Stimulated activated CD8-positive, alpha-beta memory T cell treated with anti-CD3 and anti-CD28 coated beads, Interleukin-15, amount 100 ng/mL, for 4 hours (primary cell): ENCODE measurements around the gene PANX2.

Experiments
- DNase-seq, 2 donors: peaks; one replicate each; pipeline ENCODE4 v3.0.0-alpha.2; 2020; ENCODE audit warnings: low read depth in 2 of 2

Gene PANX2

GRCh38 chr22:50216055-50216683 lies 45.6 kb downstream of the PANX2 start:
- no peak for DNase-seq

GRCh38 chr22:50216684-50217520 lies 46.4 kb downstream of the PANX2 start:
- DNase-seq, result no peak

- no peak for DNase-seq
Observed at GRCh38 chr22:50217543-50218152, 47.1 kb downstream of the PANX2 start.

GRCh38 chr22:50218153-50218995 lies 47.8 kb downstream of the PANX2 start:
- DNase-seq, result no peak

GRCh38 chr22:50218996-50219727 lies 48.6 kb downstream of the PANX2 start:
- no peak for DNase-seq

GRCh38 chr22:50219800-50220602 lies 49.5 kb downstream of the PANX2 start:
- DNase-seq, result no peak

- DNase-seq, result no peak
Observed at GRCh38 chr22:50220603-50221409, 50.3 kb downstream of the PANX2 start.

GRCh38 chr22:50221410-50222300 lies 51.1 kb downstream of the PANX2 start:
- DNase-seq, result no peak

GRCh38 chr22:50222508-50222907 lies 52.0 kb downstream of the PANX2 start:
- no peak for DNase-seq

GRCh38 chr22:50224071-50224470 lies 53.5 kb downstream of the PANX2 start:
- DNase-seq, result no peak

- no peak for DNase-seq
Observed at GRCh38 chr22:50225200-50225969, 54.9 kb downstream of the PANX2 start.

GRCh38 chr22:50226063-50226874 lies 55.7 kb downstream of the PANX2 start:
- no peak for DNase-seq

GRCh38 chr22:50226875-50227165 lies 56.3 kb downstream of the PANX2 start:
- DNase-seq, result no peak

GRCh38 chr22:50227579-50228215 lies 57.2 kb downstream of the PANX2 start:
- no peak for DNase-seq

GRCh38 chr22:50228366-50228765 lies 57.8 kb downstream of the PANX2 start:
- no peak for DNase-seq

GRCh38 chr22:50229370-50229769 lies 58.8 kb downstream of the PANX2 start:
- DNase-seq, result no peak
